ENCODE results near the gene SVOPL.

The SVOPL gene

DNA sequence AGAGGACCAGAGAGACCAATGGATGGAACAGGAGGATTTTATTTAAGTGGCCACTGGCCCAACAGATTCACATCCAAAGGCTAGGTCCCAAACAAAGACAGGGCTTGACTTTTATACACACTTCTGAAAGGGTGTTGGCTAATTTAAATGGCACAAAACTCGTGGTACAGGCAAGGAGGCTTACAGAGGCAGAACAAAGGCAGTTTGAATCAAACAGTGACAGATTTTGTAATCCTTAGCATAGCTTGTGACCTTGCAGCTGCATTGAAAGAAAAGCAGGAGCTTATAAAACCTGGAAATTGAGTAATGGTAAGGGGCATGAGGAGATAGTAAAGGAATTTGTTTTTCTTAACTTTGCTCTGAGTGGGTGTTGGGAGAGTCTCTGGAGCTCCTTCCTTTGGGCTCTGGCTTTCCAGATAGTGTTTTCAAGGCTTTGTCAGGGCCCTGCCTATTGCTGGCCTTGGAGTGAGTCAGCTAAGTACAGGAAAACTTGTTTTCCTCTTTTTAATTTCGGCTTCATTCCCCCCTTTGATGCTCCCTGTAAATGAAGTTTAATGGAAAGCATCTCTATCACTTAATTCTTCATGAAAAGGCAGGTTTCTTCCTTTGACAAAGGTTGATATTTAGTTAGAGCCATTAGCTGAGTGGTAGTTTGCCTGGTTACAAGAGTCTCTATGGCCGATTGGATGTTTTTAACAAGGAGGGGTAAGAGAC is 144.2 kb downstream of the SVOPL start:
- no peak for DNase-seq (ENCODE audit: low read depth)

DNA sequence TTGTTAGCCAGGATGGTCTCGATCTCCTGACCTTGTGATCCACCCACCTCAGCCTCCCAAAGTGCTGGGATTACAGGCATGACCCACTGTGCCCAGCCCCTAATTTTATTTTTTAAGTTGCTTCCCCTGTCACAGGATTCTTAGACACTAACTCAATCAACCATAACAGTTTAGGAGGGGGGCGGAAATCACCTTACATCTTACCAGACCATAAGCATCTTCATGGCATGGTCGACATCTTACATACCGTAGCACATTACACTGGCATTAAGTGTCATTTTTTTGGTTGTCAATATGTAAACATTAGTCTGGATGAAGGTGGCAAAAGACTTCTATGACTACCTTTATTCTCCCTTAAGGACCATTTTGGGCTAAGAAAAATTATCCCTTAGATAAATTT is 145.5 kb downstream of the SVOPL start:
- DNase-seq (ENCODE audit: low read depth), result no peak

DNA sequence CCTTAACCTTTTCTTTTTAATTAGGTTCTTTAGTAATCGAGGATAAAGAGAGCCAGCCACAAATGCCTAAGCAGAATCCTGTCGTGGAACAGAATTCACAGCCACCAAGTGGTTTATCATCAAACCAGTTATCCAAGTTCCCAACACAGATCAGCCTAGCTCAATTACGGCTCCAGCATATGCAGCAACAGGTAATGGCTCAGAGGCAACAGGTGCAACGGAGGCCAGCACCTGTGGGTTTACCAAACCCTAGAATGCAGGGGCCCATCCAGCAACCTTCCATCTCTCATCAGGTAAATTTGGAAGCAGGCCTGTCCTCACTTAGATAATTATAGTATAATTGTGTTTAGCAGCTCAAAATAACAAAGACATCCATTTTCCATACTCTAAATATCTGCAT is 146.5 kb downstream of the SVOPL start:
- no peak for DNase-seq (ENCODE audit: low read depth)

DNA sequence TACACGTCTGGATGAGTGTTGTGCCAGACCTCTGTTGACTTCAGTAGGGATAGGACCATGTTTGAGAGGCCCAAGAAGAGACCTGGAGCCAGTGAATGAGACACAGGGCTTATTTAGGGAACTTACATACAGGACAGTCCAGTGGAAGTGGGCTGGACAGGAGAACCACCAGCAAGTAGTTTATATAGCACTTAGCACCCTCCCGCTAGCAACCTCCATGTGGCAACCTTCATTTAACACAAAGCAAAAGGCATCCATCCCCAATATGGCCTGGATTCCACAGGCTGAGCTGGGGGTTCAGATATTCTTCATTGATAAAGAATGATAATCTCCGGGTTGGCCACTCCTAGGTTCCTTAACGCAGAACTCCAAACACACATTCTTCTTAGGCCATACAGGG is 147.4 kb downstream of the SVOPL start:
- DNase-seq (ENCODE audit: low read depth), result no peak

DNA sequence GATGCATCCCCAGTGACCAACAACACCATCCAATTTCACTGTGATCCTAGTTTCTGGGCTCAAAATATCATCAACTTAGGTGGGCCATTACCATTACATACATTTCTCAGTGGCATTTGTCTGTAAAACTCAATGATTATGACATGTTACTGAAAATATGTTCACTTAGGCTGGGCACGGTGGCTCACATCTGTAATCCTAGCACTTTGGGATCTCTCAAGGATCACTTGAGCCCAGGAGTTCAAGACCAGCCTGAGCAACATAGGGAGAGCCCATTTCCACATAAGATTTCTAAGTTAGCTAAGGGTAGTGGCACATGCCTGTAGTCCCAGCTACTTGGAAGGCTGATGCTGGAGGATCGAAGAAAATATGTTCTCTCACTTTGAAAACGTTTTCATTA is 150.1 kb downstream of the SVOPL start:
- DNase-seq (ENCODE audit: low read depth), result no peak

DNA sequence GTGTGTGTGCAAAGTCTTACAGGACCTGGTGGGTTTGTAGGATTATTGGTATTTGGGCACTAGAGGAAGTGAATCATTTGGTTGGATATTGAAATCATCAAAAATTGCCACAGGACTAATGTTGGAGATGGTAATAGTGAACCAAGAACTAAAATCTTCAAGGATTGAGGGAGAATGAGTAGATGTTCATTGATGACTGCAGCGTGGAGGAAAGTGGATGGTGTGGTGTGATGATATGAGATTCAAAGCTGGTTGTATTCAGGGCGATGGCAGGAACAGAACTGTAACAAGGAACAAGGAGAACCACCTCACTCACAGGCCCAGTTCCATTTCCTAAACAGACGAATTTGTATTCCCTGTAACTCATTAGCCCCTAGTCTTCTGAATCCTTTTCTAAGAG is 150.8 kb downstream of the SVOPL start:
- DNase-seq (ENCODE audit: low read depth), result no peak

DNA sequence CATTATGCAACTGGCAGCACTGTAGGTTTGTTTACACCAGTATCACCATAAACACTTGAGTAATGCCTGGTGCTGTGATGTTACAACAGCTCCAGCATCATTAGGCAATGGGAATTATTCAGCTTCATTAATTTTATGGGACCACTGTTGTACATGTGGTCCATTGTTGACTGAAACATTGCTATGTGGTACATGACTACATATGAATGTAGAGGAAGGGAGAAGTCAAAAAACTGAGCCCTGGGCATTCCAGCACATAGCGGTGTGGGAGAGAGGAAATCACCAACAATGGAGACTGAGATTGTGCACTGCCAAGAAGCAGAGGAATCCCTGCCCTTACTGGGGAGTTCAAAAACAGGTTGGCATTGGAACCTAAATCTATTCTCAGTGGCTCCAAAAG is 152.1 kb downstream of the SVOPL start:
- DNase-seq (ENCODE audit: low read depth), result no peak

DNA sequence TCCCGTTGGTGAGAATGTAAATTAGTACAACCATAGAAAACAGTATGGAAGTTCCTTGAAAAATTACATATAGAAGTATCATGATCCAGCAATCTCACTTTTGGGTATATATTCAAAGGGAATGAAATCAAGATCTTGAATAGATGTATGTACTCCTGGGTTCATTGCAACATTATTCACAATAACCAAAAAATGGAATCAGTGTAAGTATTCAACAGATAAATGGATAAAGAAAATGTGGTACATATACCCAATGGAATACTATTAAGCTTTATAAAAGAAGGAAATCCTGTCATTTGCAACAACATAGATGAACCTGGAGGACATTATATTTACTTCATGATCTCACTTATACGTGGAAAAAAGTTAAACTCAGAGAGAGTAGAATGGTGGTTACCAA is 154.3 kb downstream of the SVOPL start:
- DNase-seq (ENCODE audit: low read depth), result no peak

DNA sequence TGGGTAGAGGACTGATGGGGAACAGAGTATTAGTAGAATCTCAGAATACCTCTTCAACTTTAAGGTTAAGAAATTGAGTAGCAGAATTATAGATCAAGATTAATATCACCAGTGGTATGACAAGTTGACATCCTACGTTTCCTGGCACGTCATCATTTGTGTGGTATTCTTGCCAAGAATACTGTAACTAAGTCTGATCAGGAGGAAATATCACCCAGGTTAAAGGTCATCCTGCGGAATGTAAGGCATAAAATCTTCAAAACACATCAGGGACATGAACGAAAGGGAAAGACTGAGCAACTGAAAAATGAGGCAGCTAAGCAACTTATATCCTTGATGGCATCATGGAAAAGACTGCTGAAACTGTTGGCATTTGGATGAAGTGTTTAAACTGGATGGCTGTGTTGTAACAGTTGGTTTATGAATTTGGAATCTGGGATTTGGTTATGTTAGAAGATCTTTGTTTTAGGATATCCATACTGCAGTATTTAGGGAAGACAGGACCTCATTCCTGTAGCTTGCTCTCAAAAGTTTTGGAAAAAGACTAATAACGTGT is 155.0 kb downstream of the SVOPL start:
- DNase-seq (ENCODE audit: low read depth), result no peak

DNA sequence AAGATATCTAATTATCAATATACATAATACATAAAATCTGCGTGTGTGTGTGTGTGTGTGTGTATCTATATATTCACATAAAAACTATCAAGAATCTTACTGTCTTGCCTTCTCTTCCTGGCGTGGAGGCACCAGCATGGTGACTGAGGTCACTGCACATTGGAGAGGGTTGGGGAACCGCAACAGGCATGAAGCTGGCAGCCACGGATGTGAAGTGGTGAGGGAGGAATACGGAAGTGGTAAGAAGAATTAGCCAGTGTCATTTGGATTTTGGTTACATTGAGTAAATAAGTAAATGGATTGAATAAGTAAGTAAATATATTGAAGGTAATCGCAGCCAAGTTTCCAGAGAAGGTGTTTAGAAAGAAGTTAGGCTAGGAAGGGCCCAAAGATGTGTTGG is 156.0 kb downstream of the SVOPL start:
- DNase-seq (ENCODE audit: low read depth), result no peak
